ENCODE data around the gene ATG16L2. TPM values are rescaled to one million over a fixed set of nuclear protein-coding genes. Genes with fewer than 3 reads are reported as not detected.
A peak's percentile ranks its signal among the peaks of the same experiment; 100 is the strongest.

ATG16L2 gene
- total RNA-seq, 1 experiment from 2014 or later = 17.3 TPM

DNA sequence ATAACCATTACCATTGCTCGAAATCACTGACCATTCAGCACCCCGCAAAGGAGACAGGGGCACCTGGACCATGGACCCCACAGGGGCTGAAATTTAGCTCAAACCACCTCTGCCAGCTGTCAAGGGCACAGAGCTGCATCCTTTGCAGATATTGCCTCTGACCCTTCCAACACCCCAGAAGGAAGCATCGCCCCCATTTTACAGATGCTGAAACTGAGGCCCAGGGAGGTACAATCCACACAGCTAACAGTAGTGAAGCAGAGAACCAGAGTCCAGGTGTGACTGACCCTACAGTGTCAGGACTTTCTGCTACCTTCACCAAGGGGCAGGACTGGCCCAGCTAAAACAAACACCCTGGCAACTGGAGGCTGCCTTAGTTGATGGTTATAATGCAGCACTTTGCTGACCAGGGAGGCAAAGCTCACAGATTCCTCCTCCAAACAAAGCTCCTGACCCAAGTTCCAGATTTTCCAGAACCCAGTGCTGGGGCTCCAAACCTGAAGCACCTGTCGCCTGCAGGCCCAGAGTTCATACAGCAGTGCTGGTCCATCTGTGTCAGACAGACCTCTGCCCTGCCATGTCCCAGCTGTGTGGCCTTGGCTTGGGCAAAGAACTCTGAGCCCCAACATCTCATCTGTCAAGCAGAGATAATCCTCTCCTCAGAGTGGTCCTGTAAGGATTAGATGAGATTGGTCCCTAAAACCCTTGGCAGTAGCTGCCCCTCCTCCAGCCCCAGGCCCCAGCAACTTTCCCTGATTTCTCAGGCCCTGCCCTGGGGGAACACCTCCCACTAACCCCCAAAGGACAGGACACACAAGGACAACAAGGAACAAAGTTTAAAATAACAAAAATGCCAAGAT, 46.8 kb upstream of the ATG16L2 start:
- TF ChIP-seq, protein P1, sequence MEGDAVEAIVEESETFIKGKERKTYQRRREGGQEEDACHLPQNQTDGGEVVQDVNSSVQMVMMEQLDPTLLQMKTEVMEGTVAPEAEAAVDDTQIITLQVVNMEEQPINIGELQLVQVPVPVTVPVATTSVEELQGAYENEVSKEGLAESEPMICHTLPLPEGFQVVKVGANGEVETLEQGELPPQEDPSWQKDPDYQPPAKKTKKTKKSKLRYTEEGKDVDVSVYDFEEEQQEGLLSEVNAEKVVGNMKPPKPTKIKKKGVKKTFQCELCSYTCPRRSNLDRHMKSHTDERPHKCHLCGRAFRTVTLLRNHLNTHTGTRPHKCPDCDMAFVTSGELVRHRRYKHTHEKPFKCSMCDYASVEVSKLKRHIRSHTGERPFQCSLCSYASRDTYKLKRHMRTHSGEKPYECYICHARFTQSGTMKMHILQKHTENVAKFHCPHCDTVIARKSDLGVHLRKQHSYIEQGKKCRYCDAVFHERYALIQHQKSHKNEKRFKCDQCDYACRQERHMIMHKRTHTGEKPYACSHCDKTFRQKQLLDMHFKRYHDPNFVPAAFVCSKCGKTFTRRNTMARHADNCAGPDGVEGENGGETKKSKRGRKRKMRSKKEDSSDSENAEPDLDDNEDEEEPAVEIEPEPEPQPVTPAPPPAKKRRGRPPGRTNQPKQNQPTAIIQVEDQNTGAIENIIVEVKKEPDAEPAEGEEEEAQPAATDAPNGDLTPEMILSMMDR (conservative IDR thresholded peaks at IDR 0.05) = no peak
- Histone ChIP-seq H3K27me3 (ENCODE audit: insufficient read depth, low read length) (no peaks in the 10 kb centered on the region), H3K79me2 (ENCODE audit: insufficient read depth, low read length) (no peaks in the 10 kb centered on the region), H3K9ac (ENCODE audit: extremely low read depth, insufficient read length, low read length) (no peak overlapping the region), H2BK120ac (ENCODE audit: low read depth, low read length, poor library complexity, severe bottlenecking) (no peak overlapping the region), H4K20me1 (ENCODE audit: control insufficient read depth, insufficient read depth, insufficient read length) (no peaks in the 10 kb centered on the region), H2BK15ac (ENCODE audit: low read depth, low read length) (no peak overlapping the region), H2BK20ac (ENCODE audit: low read depth, low read length, poor library complexity, severe bottlenecking) (no peak overlapping the region), H3K56ac (ENCODE audit: insufficient read length, low read depth, low read length) (no peak overlapping the region), H3K27ac (ENCODE audit: insufficient read length, low read depth, low read length) (no peak overlapping the region), H3K18ac (ENCODE audit: insufficient read length, low read depth, low read length) (no peak overlapping the region), H3K4ac (ENCODE audit: low read depth, low read length) (no peak overlapping the region), H3K14ac (ENCODE audit: insufficient read depth, low read length) (no peak overlapping the region), H3K79me1 (ENCODE audit: insufficient read depth, low read depth, low read length, poor library complexity, severe bottlenecking) (no peaks in the 10 kb centered on the region), H3K4me2 (ENCODE audit: insufficient read depth, insufficient read length, low read length) (no peak overlapping the region), H2AFZ (ENCODE audit: low read length) (no peak overlapping the region), H4K8ac (replicated peaks; ENCODE audit: insufficient read length, low read depth, low read length) (no peak overlapping the region), H2BK5ac (ENCODE audit: insufficient read length, low read length) (no peak overlapping the region), H3T11ph (ENCODE audit: low read length) (no peak overlapping the region), H4K5ac (ENCODE audit: insufficient read length, low read depth, low read length) (no peak overlapping the region), H4K91ac (ENCODE audit: insufficient read length, low read depth, low read length) (no peak overlapping the region), H2AK5ac (ENCODE audit: insufficient read length, low read length) (no peak overlapping the region), H3K23me2 (ENCODE audit: insufficient read length, low read depth, low read length, poor library complexity, severe bottlenecking) (no peaks in the 10 kb centered on the region), H2BK12ac (ENCODE audit: insufficient read length, low read depth, low read length) (no peak overlapping the region), H3K4me1 (ENCODE audit: insufficient read depth, low read length) (no peaks in the 10 kb centered on the region), H3K23ac (ENCODE audit: insufficient read length, low read depth, low read length) (no peak overlapping the region), H3K9me3 (ENCODE audit: control insufficient read depth, low read depth, low read length) (no peaks in the 10 kb centered on the region)
- Mint-ChIP-seq H3K27ac (peak overlapping the region in 2 of 3 experiments; percentile 50 to 92; a peak in 3 of 7 replicates), H3K9me3 (no peaks in the 10 kb centered on the region), H3K36me3 (ENCODE audit: insufficient read depth in 1 of 3, low read depth in 3 of 3) (no peaks in the 10 kb centered on the region), H3K4me1 (peaks cover 32 to 55% of the 10 kb centered on the region in 2 experiments), H3K4me3 (no peak overlapping the region; a peak in 1 of 5 replicates), H3K27me3 (ENCODE audit: low read depth) (no peaks in the 10 kb centered on the region; the same call in none of the 2 replicates)
- no peak for DNase-seq
- no CpG with 5 or more reads among the region's 4 CpGs for WGBS (ENCODE audit: extremely low coverage, insufficient read length, low lambda C conversion rate)
